Neuron (in vitro differentiated cells): ENCODE data around the gene PALS2.

Experiments used
- H2AFZ ChIP-seq: one replicate; pipeline ENCODE4 v1.6.1; 2013; ENCODE audit warnings: low read depth, mild to moderate bottlenecking, inconsistent platforms, low read length, moderate library complexity
- H3K27me3 ChIP-seq: one replicate; pipeline ENCODE4 v1.6.1; 2013; ENCODE audit warnings: low read length; ENCODE audit not compliant: insufficient read depth
- H3K36me3 ChIP-seq: one replicate; pipeline ENCODE4 v1.6.1; 2013; ENCODE audit warnings: low read length; ENCODE audit not compliant: insufficient read depth
- H3K4me1 ChIP-seq: one replicate; pipeline ENCODE4 v1.6.1; 2013; ENCODE audit warnings: low read length; ENCODE audit not compliant: insufficient read depth
- H3K4me3 ChIP-seq: 2 replicates; pipeline ENCODE4 v1.5.1; 2013; ENCODE audit warnings: mild to moderate bottlenecking, low read length, moderate library complexity
- H3K9me3 ChIP-seq: one replicate; pipeline ENCODE4 v1.6.1; 2013; ENCODE audit warnings: low read length

The PALS2 gene

GRCh38 chr7:24602860-24603456, 29.7 kb downstream of the PALS2 start:
- H2AFZ ChIP-seq = no peak overlapping the region

GRCh38 chr7:24604630-24605029, 31.4 kb downstream of the PALS2 start:
- H3K36me3 ChIP-seq = no peaks in the 10 kb centered on the region
- no peaks in the 10 kb centered on the region for H3K4me1 ChIP-seq
- H3K4me3 ChIP-seq = no peak overlapping the region
- no peaks in the 10 kb centered on the region for H3K9me3 ChIP-seq
- H2AFZ ChIP-seq = no peak overlapping the region
- no peaks in the 10 kb centered on the region for H3K27me3 ChIP-seq

More at GRCh38 chr7:24602860-24603456, 29.7 kb downstream of the PALS2 start:
- Histone ChIP-seq H3K27me3 (no peaks in the 10 kb centered on the region), H3K4me1 (no peaks in the 10 kb centered on the region), H3K9me3 (no peaks in the 10 kb centered on the region), H3K4me3 (no peak overlapping the region), H3K36me3 (no peaks in the 10 kb centered on the region)

- H3K36me3 ChIP-seq = no peaks in the 10 kb centered on the region
- H3K4me3 ChIP-seq = no peak overlapping the region
- H3K9me3 ChIP-seq = no peaks in the 10 kb centered on the region
- H2AFZ ChIP-seq = no peak overlapping the region
- H3K4me1 ChIP-seq = no peaks in the 10 kb centered on the region
- no peaks in the 10 kb centered on the region for H3K27me3 ChIP-seq
Measured at GRCh38 chr7:24608504-24608903, 35.3 kb downstream of the PALS2 start.

- Histone ChIP-seq H3K4me1 (no peaks in the 10 kb centered on the region), H3K9me3 (no peaks in the 10 kb centered on the region), H3K36me3 (no peaks in the 10 kb centered on the region)
Measured at GRCh38 chr7:24609059-24609458, 35.8 kb downstream of the PALS2 start.

GRCh38 chr7:24609570-24609969, 36.3 kb downstream of the PALS2 start:
- Histone ChIP-seq H2AFZ (no peak overlapping the region), H3K27me3 (no peaks in the 10 kb centered on the region), H3K9me3 (no peaks in the 10 kb centered on the region), H3K36me3 (no peaks in the 10 kb centered on the region), H3K4me3 (no peak overlapping the region), H3K4me1 (no peaks in the 10 kb centered on the region)

More at GRCh38 chr7:24609059-24609458, 35.8 kb downstream of the PALS2 start:
- Histone ChIP-seq H3K27me3 (no peaks in the 10 kb centered on the region), H3K4me3 (no peak overlapping the region), H2AFZ (no peak overlapping the region)

GRCh38 chr7:24611130-24611529, 37.9 kb downstream of the PALS2 start:
- Histone ChIP-seq H3K4me3 (no peak overlapping the region), H3K36me3 (no peaks in the 10 kb centered on the region), H3K9me3 (no peaks in the 10 kb centered on the region), H3K27me3 (no peaks in the 10 kb centered on the region), H3K4me1 (no peaks in the 10 kb centered on the region), H2AFZ (no peak overlapping the region)

- H3K36me3 ChIP-seq = no peaks in the 10 kb centered on the region
- no peaks in the 10 kb centered on the region for H3K27me3 ChIP-seq
- no peak overlapping the region for H2AFZ ChIP-seq
- H3K4me3 ChIP-seq = no peak overlapping the region
- H3K9me3 ChIP-seq = peaks cover 7% of the 10 kb centered on the region
- H3K4me1 ChIP-seq = peaks cover 4% of the 10 kb centered on the region
Measured at GRCh38 chr7:24617957-24618616, 44.8 kb downstream of the PALS2 start.

- H3K9me3 ChIP-seq = peaks cover 7% of the 10 kb centered on the region
- H3K36me3 ChIP-seq = no peaks in the 10 kb centered on the region
- H3K4me1 ChIP-seq = peaks cover 4% of the 10 kb centered on the region
- H3K27me3 ChIP-seq = no peaks in the 10 kb centered on the region
- no peak overlapping the region for H2AFZ ChIP-seq
- no peak overlapping the region for H3K4me3 ChIP-seq
Measured at GRCh38 chr7:24619978-24620377, 46.7 kb downstream of the PALS2 start.

- Histone ChIP-seq H3K9me3 (peaks cover 4% of the 10 kb centered on the region), H3K4me3 (no peak overlapping the region), H3K36me3 (no peaks in the 10 kb centered on the region), H3K4me1 (peaks cover 4% of the 10 kb centered on the region), H2AFZ (no peak overlapping the region), H3K27me3 (no peaks in the 10 kb centered on the region)
Measured at GRCh38 chr7:24622646-24623182, 49.5 kb downstream of the PALS2 start.
